ENCODE measurements around the gene TANGO6.

Gene TANGO6

DNA sequence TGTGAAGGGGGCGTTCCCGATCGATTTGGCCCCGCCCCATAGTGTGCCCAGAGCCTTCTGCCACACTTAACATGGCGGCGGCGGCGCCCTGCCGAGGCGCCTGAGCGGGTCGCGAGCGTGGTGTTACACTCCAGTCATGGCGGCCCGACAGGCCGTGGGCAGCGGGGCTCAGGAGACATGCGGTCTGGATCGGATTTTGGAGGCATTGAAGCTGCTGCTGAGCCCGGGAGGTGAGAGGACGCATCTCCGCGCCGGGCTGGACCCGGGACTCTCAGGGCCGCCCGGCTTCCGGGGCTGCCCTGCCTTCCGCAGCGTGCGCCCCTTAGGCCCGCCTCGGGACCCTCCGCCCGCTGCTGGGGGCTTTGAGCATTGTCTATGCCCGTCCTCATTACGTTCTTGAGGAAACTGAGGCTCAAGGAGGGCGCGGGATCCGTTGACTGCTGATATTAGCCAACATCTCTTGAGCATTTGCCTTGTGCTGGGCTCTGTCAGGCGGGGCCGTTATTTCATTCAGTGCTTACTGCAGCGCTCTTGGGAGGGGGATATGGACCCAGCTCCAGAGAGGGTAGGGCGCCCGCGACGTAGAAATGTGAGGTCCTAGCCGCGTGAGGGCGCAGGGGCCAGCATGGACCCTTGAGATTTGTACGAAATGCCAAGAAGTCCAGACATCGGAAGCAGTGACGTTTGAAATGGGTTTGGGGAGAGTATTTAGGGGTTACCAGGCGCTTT lies at the start of gene TANGO6:
TANGO6 (plus strand) TSS at position 50 of the 729 bp plus-strand sequence; CDS start at position 137, 87 bp downstream.
- peak; percentile 89 for DNase-seq (ENCODE audit: low spot score)
- no peaks in the 10 kb centered on the region for H3K27me3 Mint-ChIP-seq (ENCODE audit: low read depth)
- peaks cover 21% of the 10 kb centered on the region for H3K4me1 Mint-ChIP-seq (ENCODE audit: low read depth)
- peak within 1 kb of the TSS; percentile 92 for H3K27ac Mint-ChIP-seq
- peak within 1 kb of the TSS; percentile 99 for H3K4me3 Mint-ChIP-seq
- H3K9me3 Mint-ChIP-seq, result no peaks in the 10 kb centered on the region
- H3K36me3 Mint-ChIP-seq (ENCODE audit: low read depth), result peaks cover 7% of the 10 kb centered on the region

DNA sequence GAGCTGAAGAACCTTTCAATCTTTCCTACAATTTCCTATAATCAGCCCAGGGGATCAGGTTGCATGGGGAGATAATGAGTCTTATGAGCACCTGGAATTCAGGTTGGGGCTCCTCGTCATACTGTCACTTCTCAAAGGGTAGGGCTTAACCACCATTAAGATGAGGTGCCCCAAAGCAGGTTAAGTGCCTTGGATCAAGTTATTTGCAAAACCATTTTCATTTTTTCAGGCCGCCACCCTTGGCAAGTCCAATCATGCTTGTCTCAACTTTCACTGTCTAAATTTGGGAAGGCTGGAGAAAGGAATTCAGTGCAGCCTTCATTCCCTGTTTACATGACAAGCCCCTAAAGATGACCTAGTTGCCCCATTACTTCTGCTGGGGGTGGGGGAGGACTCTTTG lies 44.9 kb upstream of the TANGO6 start:
- Mint-ChIP-seq H3K27ac (no peak overlapping the region), H3K4me1 (ENCODE audit: low read depth) (no peaks in the 10 kb centered on the region), H3K9me3 (no peaks in the 10 kb centered on the region), H3K36me3 (ENCODE audit: low read depth) (no peaks in the 10 kb centered on the region), H3K27me3 (ENCODE audit: low read depth) (no peaks in the 10 kb centered on the region), H3K4me3 (no peak overlapping the region)
- no peak for DNase-seq (ENCODE audit: low spot score)

DNA sequence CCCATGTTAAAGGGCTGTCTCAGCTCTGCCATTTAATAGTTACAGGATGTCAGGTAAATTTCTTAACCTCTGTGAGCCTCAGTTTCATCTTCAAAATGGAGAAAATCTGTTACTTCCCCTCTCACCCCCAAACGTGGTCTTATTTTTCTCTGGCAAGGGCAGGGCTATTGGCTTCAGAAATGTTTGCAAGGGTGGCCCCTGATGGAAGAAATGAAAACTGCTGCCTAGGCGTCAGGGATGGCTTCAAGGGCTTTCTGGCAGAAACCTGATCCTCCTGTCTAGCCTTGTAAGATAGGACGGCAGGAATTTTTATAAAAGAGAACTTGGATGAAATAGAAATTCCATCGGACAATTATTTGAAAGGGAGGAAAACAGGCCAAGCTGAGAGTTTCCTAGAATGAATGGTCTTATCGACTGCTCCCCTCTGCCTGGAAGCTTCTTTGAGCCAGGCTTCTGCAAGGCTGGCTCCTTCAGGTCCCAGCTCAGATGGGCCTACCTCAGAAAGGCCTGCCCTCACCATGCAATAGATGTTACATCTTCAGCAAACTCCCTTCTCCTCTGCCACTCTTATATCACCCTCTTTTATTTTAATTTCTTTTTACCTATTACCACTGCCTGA lies 43.0 kb upstream of the TANGO6 start:
- Mint-ChIP-seq H3K4me3 (no peak overlapping the region), H3K27me3 (ENCODE audit: low read depth) (peaks cover 1% of the 10 kb centered on the region), H3K9me3 (no peaks in the 10 kb centered on the region), H3K4me1 (ENCODE audit: low read depth) (no peaks in the 10 kb centered on the region), H3K27ac (no peak overlapping the region), H3K36me3 (ENCODE audit: low read depth) (no peaks in the 10 kb centered on the region)
- peak; percentile 32 for DNase-seq (ENCODE audit: low spot score)

DNA sequence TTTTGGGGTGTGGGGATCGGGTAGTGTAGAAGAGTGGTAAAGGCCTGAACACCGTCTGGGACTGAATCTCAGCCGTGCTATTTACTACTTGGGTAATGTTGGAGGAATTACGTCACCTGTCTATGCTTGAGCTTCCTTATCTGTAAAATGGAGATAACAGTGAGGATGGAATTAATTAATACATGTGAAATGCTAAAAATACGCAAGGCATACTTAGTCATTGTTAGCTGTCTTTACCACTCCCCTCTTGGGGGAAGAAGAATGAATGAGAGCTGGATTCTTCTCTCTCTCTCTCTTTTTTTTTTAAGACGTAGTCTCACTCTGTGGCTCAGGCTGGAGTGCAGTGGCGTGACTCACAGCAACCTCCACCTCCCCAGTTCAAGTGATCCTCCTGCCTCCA lies 41.1 kb upstream of the TANGO6 start:
- Mint-ChIP-seq H3K4me3 (no peak overlapping the region), H3K27me3 (ENCODE audit: low read depth) (peaks cover 6% of the 10 kb centered on the region), H3K27ac (no peak overlapping the region), H3K9me3 (no peaks in the 10 kb centered on the region), H3K4me1 (ENCODE audit: low read depth) (no peaks in the 10 kb centered on the region), H3K36me3 (ENCODE audit: low read depth) (no peaks in the 10 kb centered on the region)
- DNase-seq (ENCODE audit: low spot score), result no peak

DNA sequence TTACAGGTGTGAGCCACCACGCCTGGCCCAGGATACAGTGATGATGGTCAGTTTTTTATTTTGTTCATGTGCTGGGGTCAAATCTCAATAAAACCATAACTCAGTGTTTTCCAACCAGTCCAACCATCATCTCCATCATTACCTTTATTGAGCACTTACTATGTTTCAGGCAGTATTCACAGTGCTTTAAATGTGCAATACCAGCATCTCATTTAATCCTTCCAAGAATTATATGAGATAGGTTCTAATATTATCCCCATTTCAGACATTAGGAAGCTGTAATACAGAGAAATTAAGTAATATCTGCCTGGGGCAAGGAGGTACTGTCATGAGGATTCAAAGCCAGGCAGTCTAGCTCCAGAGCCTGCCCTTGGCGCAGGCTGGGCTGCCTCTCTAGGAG lies 36.9 kb upstream of the TANGO6 start:
- H3K36me3 Mint-ChIP-seq (ENCODE audit: low read depth), result no peaks in the 10 kb centered on the region
- H3K4me1 Mint-ChIP-seq (ENCODE audit: low read depth), result no peaks in the 10 kb centered on the region
- H3K4me3 Mint-ChIP-seq, result no peak overlapping the region
- no peak overlapping the region for H3K27ac Mint-ChIP-seq
- H3K9me3 Mint-ChIP-seq, result no peaks in the 10 kb centered on the region
- no peak for DNase-seq (ENCODE audit: low spot score)
- H3K27me3 Mint-ChIP-seq (ENCODE audit: low read depth), result peaks cover 10% of the 10 kb centered on the region

DNA sequence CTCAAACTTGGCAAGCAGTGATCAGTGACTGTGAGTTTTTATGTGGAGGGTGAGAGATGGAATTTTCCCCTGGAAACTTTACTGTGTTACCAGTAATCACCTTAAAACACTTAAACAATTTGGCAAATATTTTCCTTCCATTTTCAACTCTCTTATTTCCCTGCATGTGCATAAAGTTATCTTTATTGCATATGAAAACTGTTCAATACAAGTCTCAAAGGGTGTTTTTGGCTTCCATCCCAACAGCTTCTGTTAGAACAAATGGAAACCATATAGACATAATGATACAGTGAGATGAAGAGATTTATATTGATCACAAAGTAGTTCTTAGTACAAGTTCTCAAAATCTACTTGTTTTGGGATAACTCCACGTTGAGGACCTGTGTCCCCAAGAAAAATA lies 36.4 kb upstream of the TANGO6 start:
- Mint-ChIP-seq H3K27me3 (ENCODE audit: low read depth) (peaks cover 10% of the 10 kb centered on the region), H3K36me3 (ENCODE audit: low read depth) (no peaks in the 10 kb centered on the region), H3K4me1 (ENCODE audit: low read depth) (no peaks in the 10 kb centered on the region), H3K4me3 (no peak overlapping the region), H3K9me3 (no peaks in the 10 kb centered on the region), H3K27ac (no peak overlapping the region)
- no peak for DNase-seq (ENCODE audit: low spot score)

DNA sequence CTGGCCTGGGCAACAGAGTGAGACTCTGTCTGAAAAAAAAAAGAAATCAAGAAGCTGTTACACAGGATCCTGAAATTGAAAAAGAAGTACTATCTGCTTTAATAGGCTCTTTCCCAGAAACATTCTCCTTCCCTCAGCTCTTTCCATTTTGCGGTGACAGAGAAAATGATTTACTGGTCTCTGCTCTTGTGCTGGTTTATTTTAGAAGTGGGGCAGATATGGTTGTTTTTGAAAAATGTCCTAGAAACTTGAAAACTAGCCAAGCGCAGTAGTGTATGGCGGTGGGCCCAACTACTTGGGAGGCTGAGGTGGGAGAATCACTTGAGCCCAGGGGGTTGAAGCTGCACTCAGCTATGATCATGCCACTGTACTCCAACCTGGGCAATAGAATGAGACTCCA lies 28.8 kb upstream of the TANGO6 start:
- Mint-ChIP-seq H3K27ac (no peak overlapping the region), H3K36me3 (ENCODE audit: low read depth) (no peaks in the 10 kb centered on the region), H3K9me3 (no peaks in the 10 kb centered on the region), H3K27me3 (ENCODE audit: low read depth) (no peaks in the 10 kb centered on the region), H3K4me1 (ENCODE audit: low read depth) (no peaks in the 10 kb centered on the region), H3K4me3 (no peak overlapping the region)
- DNase-seq (ENCODE audit: low spot score), result no peak

DNA sequence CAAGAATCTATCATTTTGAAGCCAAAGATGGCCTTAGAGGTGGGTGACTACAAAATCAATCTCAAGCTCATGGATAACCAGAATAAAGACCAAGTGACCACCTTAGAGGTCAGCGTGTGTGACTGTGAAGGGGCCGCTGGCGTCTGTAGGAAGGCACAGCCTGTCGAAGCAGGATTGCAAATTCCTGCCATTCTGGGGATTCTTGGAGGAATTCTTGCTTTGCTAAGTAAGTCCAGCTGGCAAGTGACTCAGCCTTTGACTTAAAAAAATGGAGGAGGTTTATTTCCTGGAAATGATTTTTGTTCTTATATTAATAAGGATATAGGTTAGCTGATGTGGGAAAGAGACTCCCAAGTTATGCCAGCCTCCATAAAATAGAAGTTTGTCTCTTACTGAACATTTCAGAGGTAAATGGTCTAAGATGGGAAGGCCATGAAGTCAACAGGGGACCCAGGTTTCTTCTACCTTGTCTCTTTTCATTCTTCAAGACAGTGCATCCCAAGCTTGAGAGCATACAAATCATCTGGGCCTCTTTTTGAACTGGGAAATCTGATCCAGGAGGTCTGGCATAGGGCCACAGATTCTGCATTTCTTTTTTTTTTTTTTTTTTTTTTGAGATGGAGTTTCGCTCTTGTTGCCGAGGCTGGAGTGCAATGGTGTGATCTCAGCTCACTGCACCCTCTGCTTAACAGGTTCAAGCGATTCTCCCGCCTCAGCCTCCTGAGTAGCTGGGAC lies 19.8 kb upstream of the TANGO6 start:
- Mint-ChIP-seq H3K4me1 (ENCODE audit: low read depth) (no peaks in the 10 kb centered on the region), H3K9me3 (no peaks in the 10 kb centered on the region), H3K36me3 (ENCODE audit: low read depth) (no peaks in the 10 kb centered on the region), H3K27ac (no peak overlapping the region), H3K27me3 (ENCODE audit: low read depth) (peaks cover 2% of the 10 kb centered on the region), H3K4me3 (no peak overlapping the region)
- no peak for DNase-seq (ENCODE audit: low spot score)

DNA sequence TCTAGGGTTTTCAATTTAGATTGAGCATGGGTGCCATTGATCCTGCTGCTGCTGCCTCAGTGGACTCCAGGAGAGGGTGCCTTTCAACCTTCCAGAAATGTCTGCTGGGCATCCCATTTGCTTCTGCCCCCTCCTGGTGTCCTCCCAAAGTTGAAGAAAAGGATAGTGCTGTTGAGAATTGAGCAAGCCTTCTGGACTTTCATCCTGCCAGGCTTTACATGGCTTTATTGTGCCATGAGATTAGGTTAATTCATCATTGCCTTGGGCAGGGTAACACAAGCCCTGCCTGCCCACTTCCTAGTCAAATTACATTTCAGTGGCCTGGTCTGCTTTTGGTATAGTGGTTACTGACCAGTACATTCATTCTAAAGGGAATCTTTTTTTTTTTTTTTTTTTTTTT lies 17.9 kb upstream of the TANGO6 start:
- Mint-ChIP-seq H3K36me3 (ENCODE audit: low read depth) (no peaks in the 10 kb centered on the region), H3K4me1 (ENCODE audit: low read depth) (no peaks in the 10 kb centered on the region), H3K27me3 (ENCODE audit: low read depth) (peaks cover 2% of the 10 kb centered on the region), H3K4me3 (no peak overlapping the region), H3K27ac (no peak overlapping the region), H3K9me3 (no peaks in the 10 kb centered on the region)
- DNase-seq (ENCODE audit: low spot score), result no peak

DNA sequence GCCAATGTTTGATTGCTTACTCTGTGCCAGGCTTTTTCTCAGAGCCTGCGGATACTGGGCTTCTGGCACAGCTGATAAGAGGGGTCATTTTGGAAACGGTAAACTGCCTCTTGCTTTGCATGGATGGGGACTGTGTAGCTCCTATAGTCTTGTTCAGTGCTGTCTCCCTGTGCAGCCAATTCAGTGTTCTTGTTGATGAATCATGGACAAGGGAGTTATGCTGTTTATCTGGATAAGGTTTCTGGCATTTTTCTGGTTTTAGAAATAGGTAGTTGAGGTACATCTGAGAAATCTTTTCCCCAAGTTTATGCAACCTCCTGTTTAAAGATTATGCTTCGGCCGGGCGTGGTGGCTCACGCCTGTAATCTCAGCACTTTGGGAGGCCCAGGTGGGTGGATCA lies 16.7 kb upstream of the TANGO6 start:
- Mint-ChIP-seq H3K4me1 (ENCODE audit: low read depth) (no peaks in the 10 kb centered on the region), H3K4me3 (no peak overlapping the region), H3K27me3 (ENCODE audit: low read depth) (peaks cover 2% of the 10 kb centered on the region), H3K27ac (no peak overlapping the region), H3K36me3 (ENCODE audit: low read depth) (no peaks in the 10 kb centered on the region), H3K9me3 (no peaks in the 10 kb centered on the region)
- no peak for DNase-seq (ENCODE audit: low spot score)

DNA sequence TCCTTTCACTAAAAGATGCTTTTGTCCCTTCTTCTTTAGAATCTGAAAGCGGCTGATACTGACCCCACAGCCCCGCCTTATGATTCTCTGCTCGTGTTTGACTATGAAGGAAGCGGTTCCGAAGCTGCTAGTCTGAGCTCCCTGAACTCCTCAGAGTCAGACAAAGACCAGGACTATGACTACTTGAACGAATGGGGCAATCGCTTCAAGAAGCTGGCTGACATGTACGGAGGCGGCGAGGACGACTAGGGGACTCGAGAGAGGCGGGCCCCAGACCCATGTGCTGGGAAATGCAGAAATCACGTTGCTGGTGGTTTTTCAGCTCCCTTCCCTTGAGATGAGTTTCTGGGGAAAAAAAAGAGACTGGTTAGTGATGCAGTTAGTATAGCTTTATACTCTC lies 10.1 kb upstream of the TANGO6 start:
- Mint-ChIP-seq H3K36me3 (ENCODE audit: low read depth) (no peaks in the 10 kb centered on the region), H3K27me3 (ENCODE audit: low read depth) (peaks cover 4% of the 10 kb centered on the region), H3K4me1 (ENCODE audit: low read depth) (no peaks in the 10 kb centered on the region), H3K4me3 (no peak overlapping the region), H3K27ac (no peak overlapping the region), H3K9me3 (no peaks in the 10 kb centered on the region)
- no peak for DNase-seq (ENCODE audit: low spot score)

DNA sequence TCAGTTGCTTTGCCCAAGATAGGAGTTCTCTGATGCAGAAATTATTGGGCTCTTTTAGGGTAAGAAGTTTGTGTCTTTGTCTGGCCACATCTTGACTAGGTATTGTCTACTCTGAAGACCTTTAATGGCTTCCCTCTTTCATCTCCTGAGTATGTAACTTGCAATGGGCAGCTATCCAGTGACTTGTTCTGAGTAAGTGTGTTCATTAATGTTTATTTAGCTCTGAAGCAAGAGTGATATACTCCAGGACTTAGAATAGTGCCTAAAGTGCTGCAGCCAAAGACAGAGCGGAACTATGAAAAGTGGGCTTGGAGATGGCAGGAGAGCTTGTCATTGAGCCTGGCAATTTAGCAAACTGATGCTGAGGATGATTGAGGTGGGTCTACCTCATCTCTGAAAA lies 8.8 kb upstream of the TANGO6 start:
- no peaks in the 10 kb centered on the region for H3K36me3 Mint-ChIP-seq (ENCODE audit: low read depth)
- DNase-seq (ENCODE audit: low spot score), result no peak
- no peaks in the 10 kb centered on the region for H3K4me1 Mint-ChIP-seq (ENCODE audit: low read depth)
- no peak overlapping the region for H3K4me3 Mint-ChIP-seq
- H3K27ac Mint-ChIP-seq, result no peak overlapping the region
- H3K27me3 Mint-ChIP-seq (ENCODE audit: low read depth), result peaks cover 4% of the 10 kb centered on the region
- H3K9me3 Mint-ChIP-seq, result no peaks in the 10 kb centered on the region

DNA sequence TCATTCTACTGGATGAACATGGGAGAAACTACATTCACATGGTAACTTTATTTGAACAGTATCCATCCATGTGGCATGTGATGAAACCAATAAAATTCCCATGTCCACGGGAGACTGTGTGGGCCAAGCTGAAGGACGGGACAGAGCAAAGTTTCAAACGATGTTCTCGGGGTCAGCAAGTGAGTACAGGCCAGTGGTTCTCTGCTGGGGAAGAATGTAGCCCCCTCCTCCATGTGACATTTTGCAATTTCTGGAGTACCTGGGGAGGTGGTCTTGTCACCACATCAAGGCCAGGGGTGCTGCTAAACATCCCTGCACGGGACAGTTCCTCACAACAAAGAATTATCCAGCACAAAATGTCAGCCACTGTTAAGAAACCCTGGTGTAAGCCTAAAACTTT lies 7.4 kb upstream of the TANGO6 start:
- Mint-ChIP-seq H3K27ac (no peak overlapping the region), H3K4me3 (no peak overlapping the region), H3K36me3 (ENCODE audit: low read depth) (no peaks in the 10 kb centered on the region), H3K9me3 (no peaks in the 10 kb centered on the region), H3K4me1 (ENCODE audit: low read depth) (no peaks in the 10 kb centered on the region), H3K27me3 (ENCODE audit: low read depth) (peaks cover 4% of the 10 kb centered on the region)
- no peak for DNase-seq (ENCODE audit: low spot score)

DNA sequence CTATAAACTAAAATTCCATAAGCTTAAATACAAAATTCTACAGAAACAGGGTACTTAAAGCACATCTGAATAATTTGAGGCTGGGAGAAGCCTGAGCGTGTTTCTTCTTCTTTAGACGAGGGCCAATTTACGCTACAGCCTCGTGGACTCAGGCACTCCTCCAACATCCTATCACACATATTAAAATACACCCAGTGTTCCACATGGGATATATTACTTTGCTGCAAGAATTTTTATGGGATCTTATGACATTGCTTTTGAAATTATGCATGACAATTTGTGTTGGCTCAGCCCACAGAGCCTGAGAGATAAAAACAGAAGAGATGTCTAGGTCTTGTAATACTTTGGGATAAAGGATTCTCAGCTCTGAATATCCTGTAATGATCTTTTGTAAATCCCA lies 3.5 kb upstream of the TANGO6 start:
- no peak for DNase-seq (ENCODE audit: low spot score)
- Mint-ChIP-seq H3K9me3 (no peaks in the 10 kb centered on the region), H3K27ac (no peak overlapping the region), H3K36me3 (ENCODE audit: low read depth) (peaks cover 1% of the 10 kb centered on the region), H3K4me3 (no peak overlapping the region), H3K27me3 (ENCODE audit: low read depth) (no peaks in the 10 kb centered on the region), H3K4me1 (ENCODE audit: low read depth) (peaks cover 11% of the 10 kb centered on the region)

Data from T-helper 2 cell treated with Interferon-gamma antibody and Interleukin-4, amounts not matched to agents 5 μg/mL and 100 μg/mL, for 36 hours (primary cell).